NCI-H1417 (cell line): Measurements from ENCODE around the gene CPNE5.
"Not testable (repeated sequence)": the region's sequence is repeated elsewhere in the genome, so short reads cannot be mapped to it uniquely, and the experiment has no call there.

Experiments
- DNase-seq, 3 experiments: peaks; one replicate each; lab custom pipeline; 2025; lab: John Stamatoyannopoulos, UW

CPNE5 gene

GRCh38 chr6:36815962-36816735, 23.1 kb downstream of the CPNE5 start:
- DNase-seq: no peak

GRCh38 chr6:36814249-36814648, 25.0 kb downstream of the CPNE5 start:
- DNase-seq: no peak

GRCh38 chr6:36813526-36813925, 25.7 kb downstream of the CPNE5 start:
- DNase-seq: no peak

- not testable (repeated sequence) for DNase-seq
Observed at GRCh38 chr6:36813047-36813446, 26.2 kb downstream of the CPNE5 start.

DNA sequence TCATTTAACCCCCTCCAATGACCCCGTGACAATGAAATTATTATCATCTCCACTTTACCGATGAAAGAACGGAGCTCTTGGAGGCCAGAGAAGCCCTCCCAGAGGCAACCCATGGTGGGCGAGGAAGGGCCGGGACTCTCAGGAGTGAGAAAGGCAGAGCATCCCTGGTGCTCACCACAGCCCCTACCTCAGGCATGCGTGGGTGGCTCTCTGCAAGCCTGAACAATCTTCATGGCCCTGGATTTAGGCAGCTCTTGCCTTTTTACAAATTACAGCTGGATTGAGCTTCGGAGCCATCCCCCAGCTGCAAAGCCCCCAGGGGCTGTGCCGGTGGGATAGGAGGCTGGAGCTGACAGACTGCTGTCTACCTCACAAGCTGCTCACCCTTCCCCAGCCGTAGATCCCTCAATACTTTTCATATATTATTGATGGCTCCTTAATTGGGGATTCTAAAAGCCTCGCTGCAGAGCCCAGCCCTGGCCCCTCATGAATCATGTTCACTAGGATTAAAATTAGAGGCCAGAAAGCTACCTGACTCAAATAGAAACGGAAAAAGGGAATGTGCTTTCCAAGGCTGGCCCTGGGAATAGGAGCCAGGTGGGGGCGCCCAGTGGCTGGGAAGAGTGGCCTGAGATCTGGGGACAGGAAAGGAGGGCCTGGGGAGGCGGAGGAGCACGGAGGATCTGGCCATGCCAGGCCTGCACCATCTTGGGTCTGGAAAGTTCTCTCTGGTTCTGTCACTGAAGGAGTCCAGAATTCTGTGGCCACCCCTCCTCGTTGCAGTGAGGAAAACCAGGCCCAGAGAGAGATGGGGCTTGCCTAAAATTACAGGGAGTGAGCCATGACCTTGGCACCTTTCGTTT, 29.1 kb downstream of the CPNE5 start:
- no peak for DNase-seq

DNA sequence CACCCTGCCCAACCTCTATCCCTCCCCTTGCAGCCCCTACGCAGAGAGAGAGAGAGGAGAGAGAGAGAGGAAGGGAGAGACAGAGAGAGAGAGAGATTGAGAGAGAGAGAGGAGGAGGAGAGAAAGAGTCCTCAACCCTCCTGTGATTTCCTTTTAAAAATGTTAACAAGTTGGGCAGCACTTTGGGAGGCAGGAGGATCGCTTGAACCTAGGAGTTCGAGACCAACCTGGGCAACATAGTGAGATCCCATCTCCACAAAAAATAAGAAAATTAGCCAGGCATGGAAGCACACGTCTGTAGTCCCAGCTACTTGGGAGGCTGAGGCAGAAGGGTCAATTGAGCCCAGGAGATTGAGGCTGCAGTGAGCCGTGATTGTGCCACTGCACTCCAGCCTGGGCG, 30.1 kb downstream of the CPNE5 start:
- no peak for DNase-seq

DNA sequence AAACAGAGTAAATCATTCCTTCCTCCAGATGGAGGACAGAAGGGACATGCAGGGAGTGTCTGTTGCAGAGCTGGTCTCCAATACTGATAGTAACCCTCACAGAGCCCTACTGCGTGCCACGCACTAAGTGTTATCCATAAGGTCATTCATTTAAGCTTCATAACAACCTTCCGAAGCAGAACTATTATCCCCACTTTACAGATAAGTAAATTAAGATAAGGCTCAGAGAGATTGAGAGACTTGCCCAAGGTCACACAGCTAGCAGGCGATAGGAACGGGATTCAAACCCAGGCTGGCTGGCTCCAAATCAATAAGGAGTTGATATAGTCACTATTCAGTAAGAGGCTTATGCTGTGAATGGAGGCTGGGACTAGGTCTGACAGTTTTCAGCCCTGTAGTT, 30.6 kb downstream of the CPNE5 start:
- no peak for DNase-seq

DNA sequence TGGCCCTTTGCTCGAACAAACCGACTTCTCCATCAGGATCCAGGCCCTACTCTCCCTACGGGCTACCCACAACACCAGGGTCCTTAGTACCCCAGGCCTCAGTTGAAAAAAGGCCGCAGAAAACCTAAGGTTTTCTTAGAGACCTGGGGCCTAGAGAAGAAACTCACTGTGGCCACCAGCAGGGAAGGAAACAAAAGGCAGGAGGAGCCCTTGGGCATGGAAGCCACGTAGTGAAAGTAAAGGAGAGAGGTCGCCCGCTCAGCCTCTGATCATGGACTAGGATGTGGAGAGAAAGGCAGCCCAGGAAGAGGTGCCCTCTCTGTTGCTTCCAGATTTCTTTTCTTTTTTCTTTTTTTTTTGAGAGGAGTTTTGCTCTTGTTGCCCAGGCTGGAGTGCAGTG, 31.5 kb downstream of the CPNE5 start:
- no peak for DNase-seq

- no peak for DNase-seq
Observed at GRCh38 chr6:36807143-36807542, 32.1 kb downstream of the CPNE5 start.

- no peak for DNase-seq
Observed at GRCh38 chr6:36805917-36806316, 33.3 kb downstream of the CPNE5 start.

DNA sequence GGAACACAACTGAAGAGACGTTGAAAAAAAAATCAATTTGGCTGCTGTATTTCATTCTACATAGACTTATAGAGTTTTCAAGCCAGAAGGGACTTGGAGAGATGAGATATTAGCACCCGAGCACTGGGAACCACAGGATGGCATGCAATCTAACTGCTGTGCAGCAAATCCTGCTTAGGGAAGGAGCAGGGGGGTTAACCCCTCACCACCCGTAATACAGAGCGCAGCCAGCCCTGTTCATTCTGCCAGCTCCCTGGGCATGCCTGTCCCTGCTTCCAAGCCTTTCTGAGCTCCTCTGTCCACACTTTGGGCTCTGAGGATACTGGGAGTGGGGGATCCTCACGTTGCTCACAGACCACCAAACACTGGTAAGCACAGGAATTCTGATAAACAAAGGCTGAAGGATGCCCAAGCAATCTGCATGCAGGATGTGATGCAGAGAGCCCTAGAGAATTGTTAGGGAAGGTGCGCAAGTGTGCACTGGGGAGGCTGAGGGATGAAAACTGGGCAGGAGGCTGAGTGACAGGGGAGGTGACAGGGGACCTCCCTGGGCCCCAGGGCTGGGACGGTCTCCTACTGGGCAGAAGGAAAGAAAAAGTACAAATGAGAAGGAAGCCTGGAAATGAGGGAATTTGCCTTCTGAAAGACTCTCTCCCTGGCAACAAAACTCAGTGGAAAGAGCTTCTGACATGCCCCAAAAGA, 34.0 kb downstream of the CPNE5 start:
- DNase-seq: no peak

DNA sequence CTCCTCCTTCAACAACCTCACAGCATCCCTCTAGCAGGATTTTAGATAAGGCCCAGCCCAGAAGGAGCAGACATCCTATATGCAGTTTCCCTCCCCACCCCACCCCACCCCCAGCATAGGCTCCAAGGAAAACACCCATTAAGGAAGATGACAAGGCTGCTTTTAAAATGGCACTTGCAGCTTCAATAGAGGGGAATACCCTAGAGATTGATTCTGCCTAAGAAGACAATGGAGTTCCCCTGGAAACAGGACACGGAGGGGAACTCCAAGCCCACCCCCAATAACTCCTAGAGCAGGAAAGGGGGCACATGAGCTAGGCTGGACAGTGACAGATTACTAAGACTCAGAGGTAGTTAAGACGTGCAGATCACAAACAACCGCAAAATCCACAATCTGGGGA, 34.7 kb downstream of the CPNE5 start:
- peak in 2 of 3 experiments; percentile 27 to 48 for DNase-seq

DNA sequence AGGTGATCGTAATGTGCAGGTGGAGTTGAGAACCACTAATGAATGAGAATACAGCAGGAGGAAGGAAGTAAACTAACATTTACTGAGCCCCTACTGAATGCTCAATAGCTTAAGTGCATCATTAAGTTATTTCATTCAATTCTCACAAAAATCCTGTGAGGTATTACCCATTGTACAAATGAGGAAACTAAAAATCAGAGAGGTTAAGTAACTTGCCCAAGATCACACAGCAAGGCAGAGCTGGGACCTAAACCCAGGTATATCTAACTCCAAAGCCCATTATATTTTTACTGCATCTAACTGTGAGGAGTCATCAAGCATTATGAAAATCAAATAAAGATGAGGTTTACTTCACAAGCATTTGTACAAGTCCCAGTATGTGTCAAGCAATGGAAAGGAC, 35.3 kb downstream of the CPNE5 start:
- DNase-seq: no peak

DNA sequence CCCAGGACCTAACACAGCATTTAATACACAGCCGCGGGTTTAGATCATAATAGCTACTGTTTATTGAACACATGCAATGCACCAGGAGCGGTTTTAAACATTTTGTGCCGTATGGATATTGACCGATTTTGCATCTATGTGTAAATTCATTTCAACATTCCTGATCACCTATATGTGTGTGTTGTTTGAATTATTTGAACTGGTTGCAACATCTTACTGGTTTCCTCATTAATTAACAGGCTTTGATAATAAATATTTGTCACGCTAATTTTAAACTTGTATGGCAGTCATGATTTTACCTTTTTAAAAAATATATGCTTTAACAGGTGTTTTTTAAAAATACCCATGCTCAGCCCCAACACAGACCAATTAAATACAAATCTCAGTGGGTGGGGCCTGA, 35.8 kb downstream of the CPNE5 start:
- no peak for DNase-seq

DNA sequence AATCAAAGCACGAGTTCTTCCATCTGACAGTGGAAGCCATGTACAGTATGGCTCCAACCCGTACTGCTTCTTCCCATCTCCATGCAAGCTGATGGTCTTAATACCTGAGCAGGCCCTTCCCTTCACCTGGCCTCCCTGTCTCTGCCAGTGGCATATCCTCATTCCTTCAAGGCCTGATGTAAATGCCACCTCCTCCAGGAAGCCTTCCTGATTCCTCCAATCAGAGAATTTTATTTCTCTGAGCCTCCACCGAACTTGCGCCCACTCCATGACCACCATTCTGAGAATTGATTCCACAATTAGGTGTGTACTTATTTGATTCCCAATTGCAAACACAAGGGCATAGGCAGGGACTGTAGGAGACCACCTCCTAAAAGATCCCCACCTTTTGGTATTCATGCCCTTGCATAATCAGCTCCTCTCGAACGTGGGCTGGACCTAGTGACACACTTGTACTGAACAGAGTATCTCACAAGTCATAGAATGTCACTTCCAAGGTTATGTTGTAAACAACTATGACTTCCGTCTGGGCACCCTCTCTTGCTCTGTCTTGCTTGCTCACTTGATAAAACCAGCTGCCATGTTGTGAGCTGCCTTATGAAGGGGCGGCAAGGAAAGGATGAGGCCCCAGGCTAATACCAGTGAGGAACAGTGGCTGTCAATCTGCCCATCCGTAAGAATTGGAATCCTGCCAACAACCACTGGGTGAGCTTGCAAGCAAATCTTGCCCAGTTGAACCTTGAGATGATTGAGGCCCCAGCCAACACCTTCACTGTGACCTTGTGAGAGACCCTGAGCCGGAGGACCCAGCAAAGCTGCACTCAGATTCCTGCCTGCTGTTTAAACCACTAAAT, 38.8 kb downstream of the CPNE5 start:
- DNase-seq: peak in 1 of 3 experiments; percentile 31

DNA sequence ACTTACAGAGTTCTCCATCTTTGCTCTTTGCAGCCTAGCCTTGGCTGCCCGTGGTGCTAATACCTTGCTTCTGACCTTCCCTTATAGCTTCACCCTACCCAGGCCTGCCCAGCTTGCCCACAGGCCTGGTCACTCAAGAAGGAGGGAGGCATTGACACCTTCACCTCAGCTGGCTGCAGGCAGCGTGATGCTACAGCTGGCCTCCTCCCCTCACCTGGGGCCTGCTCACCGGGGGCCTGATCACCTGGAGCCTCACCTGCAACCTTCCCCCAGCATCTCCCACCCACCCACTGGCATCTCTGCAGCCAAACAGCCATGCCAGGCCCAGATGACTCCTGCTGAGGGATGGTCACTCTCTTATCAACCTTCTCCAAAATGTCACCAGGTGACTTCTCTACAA, 40.4 kb downstream of the CPNE5 start:
- no peak for DNase-seq

GRCh38 chr6:36797653-36798052, 41.6 kb downstream of the CPNE5 start:
- DNase-seq: no peak

GRCh38 chr6:36797055-36797454, 42.2 kb downstream of the CPNE5 start:
- no peak for DNase-seq

- DNase-seq: no peak
Observed at GRCh38 chr6:36794713-36795065, 44.6 kb downstream of the CPNE5 start.

GRCh38 chr6:36793913-36794712, 45.1 kb downstream of the CPNE5 start:
- DNase-seq: peak in 1 of 3 experiments; percentile 14
